GM21723 (cell line): Measurements from ENCODE around the gene SNX5.

Experiments used
- ATAC-seq: cut with Tn5 transposase; IDR thresholded peaks from one replicate; pipeline ENCODE4 v1.9.1; 2021; ENCODE audit warnings: mild to moderate bottlenecking, moderate library complexity; ENCODE audit not compliant: unreplicated experiment

SNX5 gene

GRCh38 chr20:17941826-17942196 lies 26.8 kb downstream of the SNX5 start:
- ATAC-seq = no peak

GRCh38 chr20:17941087-17941825 lies 27.3 kb downstream of the SNX5 start:
- no peak for ATAC-seq

GRCh38 chr20:17940224-17940971 lies 28.2 kb downstream of the SNX5 start:
- ATAC-seq = no peak

GRCh38 chr20:17939622-17940223 lies 28.9 kb downstream of the SNX5 start:
- no peak for ATAC-seq

GRCh38 chr20:17938871-17939619 lies 29.5 kb downstream of the SNX5 start:
- ATAC-seq = peak; percentile 79

- no peak for ATAC-seq
Observed at GRCh38 chr20:17936761-17937732, 31.5 kb downstream of the SNX5 start.

GRCh38 chr20:17936286-17936760 lies 32.3 kb downstream of the SNX5 start:
- ATAC-seq = no peak

- ATAC-seq = no peak
Observed at GRCh38 chr20:17935761-17936160, 32.8 kb downstream of the SNX5 start.

- ATAC-seq = no peak
Observed at GRCh38 chr20:17935186-17935585, 33.4 kb downstream of the SNX5 start.

GRCh38 chr20:17934141-17934862 lies 34.3 kb downstream of the SNX5 start:
- no peak for ATAC-seq

GRCh38 chr20:17933711-17934110 lies 34.9 kb downstream of the SNX5 start:
- ATAC-seq = no peak

- no peak for ATAC-seq
Observed at GRCh38 chr20:17933121-17933520, 35.5 kb downstream of the SNX5 start.

- ATAC-seq = no peak
Observed at GRCh38 chr20:17932396-17932795, 36.2 kb downstream of the SNX5 start.

GRCh38 chr20:17931513-17931912 lies 37.1 kb downstream of the SNX5 start:
- no peak for ATAC-seq

GRCh38 chr20:17928633-17929311 lies 39.8 kb downstream of the SNX5 start:
- no peak for ATAC-seq

GRCh38 chr20:17928211-17928611 lies 40.4 kb downstream of the SNX5 start:
- ATAC-seq = no peak

- no peak for ATAC-seq
Observed at GRCh38 chr20:17925940-17926300, 42.7 kb downstream of the SNX5 start.

GRCh38 chr20:17925141-17925939 lies 43.3 kb downstream of the SNX5 start:
- no peak for ATAC-seq
